BE2C (cell line): Measurements from ENCODE around the gene RANBP3L.
"Not testable (repeated sequence)": the region's sequence is repeated elsewhere in the genome, so short reads cannot be mapped to it uniquely, and the experiment has no call there.

Experiments used
- DNase-seq: peaks from one replicate; pipeline ENCODE4 v3.0.0-alpha.2; 2020
- H3K27me3 ChIP-seq: fragments of 250-450 bp; sonication (Bioruptor Pico); 2 replicates; pipeline ENCODE4 v1.5.1; 2020; ENCODE audit warnings: mild to moderate bottlenecking
- H3K36me3 ChIP-seq: fragments of 250-450 bp; sonication (Bioruptor Pico); 2 replicates; pipeline ENCODE4 v1.5.1; 2020; ENCODE audit warnings: mild to moderate bottlenecking
- H3K4me1 ChIP-seq: fragments of 250-450 bp; sonication (Bioruptor Pico); 2 replicates; pipeline ENCODE4 v1.5.1; 2020
- H3K4me3 ChIP-seq: 2 replicates; pipeline ENCODE4 v1.5.1; 2011; ENCODE audit warnings: low read depth, low read length
- H3K9me3 ChIP-seq: fragments of 250-450 bp; sonication (Bioruptor Pico); 2 replicates; pipeline ENCODE4 v1.5.1; 2020
- CTCF ChIP-seq: IDR thresholded peaks from 2 replicates; pipeline ENCODE4 v1.5.1; 2012; ENCODE audit warnings: mild to moderate bottlenecking, low read depth, low read length

RANBP3L gene

GRCh38 chr5:36199620-36200019, 102.1 kb downstream of the RANBP3L start:
- Histone ChIP-seq H3K9me3 (no peaks in the 10 kb centered on the region), H3K36me3 (peaks cover 6% of the 10 kb centered on the region; the same call in 1 of the 2 replicates), H3K4me3 (no peak overlapping the region), H3K27me3 (no peaks in the 10 kb centered on the region), H3K4me1 (peaks cover 15% of the 10 kb centered on the region)
- no peak for TF ChIP-seq CTCF
- no peak for DNase-seq

GRCh38 chr5:36198783-36199182, 102.9 kb downstream of the RANBP3L start:
- not testable (repeated sequence) for H3K9me3 ChIP-seq

More at GRCh38 chr5:36198783-36199182, 102.9 kb downstream of the RANBP3L start:
- H3K4me1 ChIP-seq, result peaks cover 15% of the 10 kb centered on the region
- not testable (repeated sequence) for H3K27me3 ChIP-seq, H3K36me3 ChIP-seq, H3K4me3 ChIP-seq, DNase-seq
